GM12878 (cell line): ENCODE data around the gene MPPED1. TPM values are rescaled to one million over a fixed set of nuclear protein-coding genes. Genes with fewer than 3 reads are reported as not detected.

Experiments
- ATAC-seq: fragments of 200-7000 bp; cut with Tn5 transposase; 3 replicates; pipeline ENCODE4 v1.9.1; 2020; ENCODE audit warnings: mild to moderate bottlenecking, moderate library complexity
- BruUV-seq: library from RNA; stranded (reverse); fragments of 400-500 nt; replicated peaks from 2 replicates; lab custom pipeline; 2021; lab: Mats Ljungman, UMichigan
- CTCF ChIA-PET: fragments of 300-600 bp; sonication (Branson Sonifier 250); formaldehyde crosslinking; extraction: SDS; loops from one replicate; lab custom pipeline; 2021; ENCODE audit warnings: inconsistent platforms; lab: Yijun Ruan, JAX
- POLR2A ChIA-PET: fragments of 350-600 bp; formaldehyde crosslinking; extraction: SDS; loops from one replicate; lab custom pipeline; 2021; ENCODE audit warnings: inconsistent platforms; lab: Charles Lee
- RAD21 ChIA-PET: fragments of 300-600 bp; sonication (Branson Sonifier 250); formaldehyde crosslinking; loops from one replicate; lab custom pipeline; 2023; ENCODE audit warnings: antibody characterized with exemption; ENCODE audit not compliant: unreplicated experiment; lab: Charles Lee
- SMC1A ChIA-PET: fragments of 300-600 bp; sonication (Branson Sonifier 250); formaldehyde crosslinking; loops from one replicate; lab custom pipeline; 2023; ENCODE audit not compliant: unreplicated experiment, uncharacterized antibody; lab: Charles Lee
- DNase-seq: peaks from one replicate; pipeline ENCODE4 v3.0.0-alpha.2; 2011; ENCODE audit warnings: low read depth, low spot score
- FAIRE-seq: peaks from 3 replicates; lab custom pipeline; 2011; peaks lifted over from hg19 to GRCh38; lab: Jason Lieb, UNC
- H2AFZ ChIP-seq: 2 replicates; pipeline ENCODE4 v1.6.0; 2011; ENCODE audit warnings: low read depth, low read length, control low read depth; ENCODE audit not compliant: control insufficient read depth
- H3K27ac ChIP-seq: 2 replicates; pipeline ENCODE4 v1.5.1; 2011; ENCODE audit warnings: control low read depth; ENCODE audit not compliant: control insufficient read depth, insufficient read depth
- H3K27me3 ChIP-seq, 2 experiments: replicated peaks in 1 of 2; 2 replicates each; pipeline versions ENCODE4 v1.6.0 to v1.6.1; 2011; ENCODE audit warnings: low read length in 1 of 2; ENCODE audit not compliant: control insufficient read depth in 2 of 2, insufficient read depth in 2 of 2
- H3K36me3 ChIP-seq, 2 experiments: 2 replicates each; pipeline ENCODE4 v1.5.1; 2011; ENCODE audit warnings: low read length in 1 of 2; ENCODE audit not compliant: control insufficient read depth in 2 of 2, insufficient read depth in 2 of 2
- H3K4me1 ChIP-seq: 2 replicates; pipeline ENCODE4 v1.6.1; 2011; ENCODE audit warnings: mild to moderate bottlenecking, low read length, moderate library complexity, mixed read lengths; ENCODE audit not compliant: control insufficient read depth, insufficient read depth
- H3K4me2 ChIP-seq: 2 replicates; pipeline ENCODE4 v1.6.0; 2011; ENCODE audit warnings: control low read depth; ENCODE audit not compliant: control insufficient read depth, insufficient read depth
- H3K4me3 ChIP-seq: fragments of 200-600 bp; sonication (generic); 2 replicates; pipeline ENCODE4 v1.5.1; 2016
- H3K79me2 ChIP-seq: 2 replicates; pipeline ENCODE4 v1.6.0; 2011; ENCODE audit warnings: low read length; ENCODE audit not compliant: control insufficient read depth, insufficient read depth
- H3K9ac ChIP-seq: 2 replicates; pipeline ENCODE4 v1.8.0; 2011; ENCODE audit warnings: low read length, control low read depth, mixed read lengths; ENCODE audit not compliant: control insufficient read depth, insufficient read depth
- H3K9me3 ChIP-seq: replicated peaks from 3 replicates; pipeline ENCODE4 v1.5.1; 2011; ENCODE audit warnings: mild to moderate bottlenecking, low read length; ENCODE audit not compliant: control insufficient read depth, insufficient read depth
- H4K20me1 ChIP-seq: 2 replicates; pipeline ENCODE4 v1.6.0; 2011; ENCODE audit not compliant: control insufficient read depth, insufficient read depth
- ATF3 ChIP-seq: IDR thresholded peaks from 2 replicates; pipeline ENCODE4 v1.6.1; 2011; ENCODE audit warnings: low read depth, mild to moderate bottlenecking, low read length, moderate library complexity, borderline replicate concordance; ENCODE audit errors: extremely low read depth
- BHLHE40 ChIP-seq, 2 experiments: fragments of 450-650 bp in 1 of 2; IDR thresholded peaks; 2 replicates each; pipeline ENCODE4 v1.6.1; 2011 to 2017; ENCODE audit warnings: low read depth in 2 of 2, borderline replicate concordance in 1 of 2, improper control_type of control experiment in 1 of 2, low read length in 1 of 2, mild to moderate bottlenecking in 1 of 2
- ETV6 ChIP-seq, 2 experiments: fragments of 450-650 bp in 1 of 2; IDR thresholded peaks in 1 of 2; conservative IDR thresholded peaks in 1 of 2; 2 replicates each; pipeline ENCODE4 v1.6.1; 2014; ENCODE audit warnings: antibody characterized with exemption in 1 of 2, borderline replicate concordance in 1 of 2, low read depth in 1 of 2, mild to moderate bottlenecking in 1 of 2, moderate library complexity in 1 of 2
- GATAD2B ChIP-seq: fragments of 450-650 bp; conservative IDR thresholded peaks from 2 replicates; pipeline ENCODE4 v1.6.1; 2017; ENCODE audit warnings: low read depth, mild to moderate bottlenecking, moderate library complexity
- HDAC2 ChIP-seq: fragments of 200-600 bp; sonication (generic); IDR thresholded peaks from 2 replicates; pipeline ENCODE4 v1.6.1; 2017
- MTA2 ChIP-seq: fragments of 450-650 bp; IDR thresholded peaks from 2 replicates; pipeline ENCODE4 v1.6.1; 2016; ENCODE audit warnings: low read depth, mild to moderate bottlenecking, moderate library complexity
- PML ChIP-seq: IDR thresholded peaks from 2 replicates; pipeline ENCODE4 v1.6.1; 2012; ENCODE audit warnings: low read length, inconsistent platforms
- POU2F2 ChIP-seq: IDR thresholded peaks from 3 replicates; pipeline ENCODE4 v1.6.1; 2011; ENCODE audit warnings: low read depth, mild to moderate bottlenecking, low read length, borderline replicate concordance
- RBBP5 ChIP-seq: fragments of 200-600 bp; sonication (generic); conservative IDR thresholded peaks from 2 replicates; pipeline ENCODE4 v1.6.1; 2016
- SIN3A ChIP-seq: IDR thresholded peaks from 2 replicates; pipeline ENCODE4 v1.6.1; 2012; ENCODE audit warnings: low read depth, low read length, improper control_type of control experiment
- STAT3 ChIP-seq: IDR thresholded peaks from 2 replicates; pipeline ENCODE4 v1.6.1; 2011; ENCODE audit warnings: low read depth, low read length, improper control_type of control experiment
- TAF1 ChIP-seq: IDR thresholded peaks from 2 replicates; pipeline ENCODE4 v1.6.1; 2011; ENCODE audit warnings: mild to moderate bottlenecking, low read depth, low read length, borderline replicate concordance
- TCF3 ChIP-seq: IDR thresholded peaks from 2 replicates; pipeline ENCODE4 v1.6.1; 2012; ENCODE audit warnings: low read depth, mild to moderate bottlenecking, low read length, borderline replicate concordance; ENCODE audit not compliant: insufficient read depth
- USF1 ChIP-seq: IDR thresholded peaks from 2 replicates; pipeline ENCODE4 v1.6.1; 2011; ENCODE audit warnings: borderline replicate concordance, low read depth, mild to moderate bottlenecking, moderate library complexity, mixed read lengths, low read length; ENCODE audit not compliant: insufficient read depth; ENCODE audit errors: extremely low read length
- ZNF592 ChIP-seq: fragments of 450-650 bp; IDR thresholded peaks from 2 replicates; pipeline ENCODE4 v1.6.1; 2017; ENCODE audit warnings: mild to moderate bottlenecking, moderate library complexity
- WGBS: methylation state at CpG from one replicate; pipeline ENCODE4 v1.1.6; 2016; ENCODE audit warnings: low lambda C conversion rate; ENCODE audit not compliant: insufficient replicate concordance, insufficient coverage; ENCODE audit errors: missing lambda C conversion rate; 5-methylcytosine and 5-hydroxymethylcytosine counted together
- in situ Hi-C: fragments of 300-500 bp; cut with MboI; formaldehyde crosslinking; loops from 9 replicates; pipeline ENCODE4 v1.14.3; 2018; ENCODE audit warnings: mixed read lengths
- intact Hi-C: fragments of 100-400 bp; cut with micrococcal nuclease; formaldehyde crosslinking; loops from one replicate; pipeline ENCODE4 v1.14.2; 2022; ENCODE audit not compliant: unreplicated experiment
- polyA plus RNA-seq, 11 experiments: library from polyadenylated mRNA; depleted of rRNA in 4 of 11; unstranded in 6 of 11; stranded (reverse) in 5 of 11; fragments of >200 nt; fragmentation: Nextera tagmentation in 4 of 11; fragmentation: Illumina TruSeq in 1 of 11; extraction: Ambion mirVana in 4 of 11; extraction: Trizol in 1 of 11; gene quantifications; 1 replicate in 1 of 11; 2 replicates in 10 of 11; pipeline versions ENCODE4 v1.2.1 to v1.2.3, GENCODE V29; 2011 to 2016; ENCODE audit warnings: inconsistent platforms in 2 of 11, missing spikeins in 2 of 11, low read depth in 1 of 11
- total RNA-seq, 4 experiments: library from RNA; depleted of rRNA in 3 of 4; stranded (reverse); fragments of >200 nt in 3 of 4; fragmentation: Illumina TruSeq in 1 of 4; extraction: Trizol in 1 of 4; gene quantifications; 2 replicates each; pipeline versions ENCODE4 v1.2.1 to v1.2.3, GENCODE V29; 2013 to 2021

The MPPED1 gene
- total and polyA plus RNA-seq, 10 of the 15 experiments (the other 5 are each of a cell fraction or from before 2014, with no cell fraction given) = 0.11 TPM; not detected in 9

DNA sequence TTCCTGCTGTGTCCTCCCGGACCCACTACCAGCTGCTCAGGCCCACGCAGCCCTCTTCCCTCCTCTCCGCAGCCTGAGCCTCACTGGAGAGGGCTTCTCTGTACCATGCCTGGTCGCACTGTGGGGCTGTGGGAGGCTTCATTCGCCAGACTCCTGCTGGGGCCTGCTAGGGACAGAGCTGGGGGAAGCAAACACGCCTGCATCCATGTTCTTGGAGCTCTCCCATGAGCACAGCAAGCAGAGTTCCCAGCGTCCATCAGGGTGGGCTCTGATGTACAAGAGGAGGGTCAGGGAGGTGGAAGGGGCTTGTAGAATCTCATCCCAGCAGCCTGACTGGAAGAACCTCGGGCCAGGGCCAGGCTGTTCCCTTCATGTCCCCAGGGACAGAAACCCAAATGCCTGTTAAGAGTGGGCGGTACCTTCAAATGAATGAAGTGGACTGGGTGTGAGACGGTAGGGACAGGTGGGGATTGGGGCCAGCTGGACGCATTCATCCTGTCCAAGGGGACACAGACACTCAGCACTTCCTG lies 59.9 kb downstream of the MPPED1 start:
- Histone ChIP-seq H3K4me3 (no peak overlapping the region), H4K20me1 (no peaks in the 10 kb centered on the region), H3K27ac (no peak overlapping the region), H3K27me3 (no peaks in the 10 kb centered on the region; a peak in 3 of 4 replicates), H3K9ac (no peak overlapping the region), H3K4me2 (no peak overlapping the region), H3K9me3 (no peaks in the 10 kb centered on the region), H3K4me1 (no peaks in the 10 kb centered on the region)
- ATAC-seq (no peak), FAIRE-seq (no peak), DNase-seq (no peak)
- WGBS = 10% methylated on average over 11 of the region's 11 CpGs
- no TSS peak for BruUV-seq
- in situ Hi-C loops = no loop called here
- CTCF ChIA-PET = no interaction called here
- RAD21 ChIA-PET = no interaction called here
- POLR2A ChIA-PET = no interaction called here
- SMC1A ChIA-PET = no interaction called here
- TF ChIP-seq TCF3 (no peak), TAF1 (no peak), SIN3A (no peak), ATF3 (no peak), RBBP5 (no peak), BHLHE40 (IDR thresholded peaks at IDR 0.05; ENCODE audit: borderline replicate concordance in 1 of 2, low read depth in 2 of 2, low read length in 1 of 2) (no peak), STAT3 (no peak), ETV6 (conservative IDR thresholded peaks at IDR 0.05 in 1 of 2, IDR thresholded peaks at IDR 0.05 in 1 of 2; ENCODE audit: borderline replicate concordance in 1 of 2, low read depth in 1 of 2) (no peak), HDAC2 (no peak), GATAD2B (no peak), POU2F2 (no peak), PML (no peak), ZNF592 (no peak), MTA2 (no peak), USF1 (no peak)
- TF ChIP-seq, all 136 proteins: peak for 0
- intact Hi-C loops = no loop called here
- H3K79me2 ChIP-seq = no peaks in the 10 kb centered on the region
- H2AFZ ChIP-seq = no peak overlapping the region
- H3K36me3 ChIP-seq = no peaks in the 10 kb centered on the region
